SKM-1 (cell line): ENCODE measurements around the gene SRPRB.

ENCODE experiments used
- DNase-seq: peaks from one replicate; lab custom pipeline; 2025; ENCODE audit not compliant: unreplicated experiment; lab: John Stamatoyannopoulos, UW

SRPRB gene

GRCh38 chr3:133825969-133826727 lies 20.5 kb downstream of the SRPRB start:
- no peak for DNase-seq

- DNase-seq, result no peak
These were observed 21.5 kb downstream of the SRPRB start for GRCh38 chr3:133827136-133827535.

- no peak for DNase-seq
These were observed 22.1 kb downstream of the SRPRB start for GRCh38 chr3:133827684-133828083.

- DNase-seq, result no peak
These were observed 23.1 kb downstream of the SRPRB start for GRCh38 chr3:133828576-133829309.

GRCh38 chr3:133829310-133829707 lies 23.7 kb downstream of the SRPRB start:
- no peak for DNase-seq

GRCh38 chr3:133830071-133830470 lies 24.5 kb downstream of the SRPRB start:
- DNase-seq, result no peak

GRCh38 chr3:133831966-133832801 lies 26.6 kb downstream of the SRPRB start:
- DNase-seq, result no peak

GRCh38 chr3:133832802-133833144 lies 27.2 kb downstream of the SRPRB start:
- DNase-seq, result no peak

- no peak for DNase-seq
These were observed 27.7 kb downstream of the SRPRB start for GRCh38 chr3:133833267-133833666.

GRCh38 chr3:133833880-133834620 lies 28.4 kb downstream of the SRPRB start:
- no peak for DNase-seq

GRCh38 chr3:133834621-133835417 lies 29.2 kb downstream of the SRPRB start:
- DNase-seq, result no peak

- DNase-seq, result no peak
These were observed 29.8 kb downstream of the SRPRB start for GRCh38 chr3:133835418-133835743.

- DNase-seq, result no peak
These were observed 30.3 kb downstream of the SRPRB start for GRCh38 chr3:133835961-133836360.

GRCh38 chr3:133836497-133837158 lies 31.0 kb downstream of the SRPRB start:
- no peak for DNase-seq

GRCh38 chr3:133837487-133838295 lies 32.1 kb downstream of the SRPRB start:
- no peak for DNase-seq

- DNase-seq, result no peak
These were observed 32.7 kb downstream of the SRPRB start for GRCh38 chr3:133838296-133838789.

- DNase-seq, result no peak
These were observed 33.5 kb downstream of the SRPRB start for GRCh38 chr3:133838916-133839800.
